Chondrocyte (in vitro differentiated cells): Measurements from ENCODE around the gene SPEG. TPM values are rescaled to one million over a fixed set of nuclear protein-coding genes. Genes with fewer than 3 reads are reported as not detected.

Experiments used
- DNase-seq: peaks from one replicate; pipeline ENCODE4 v3.0.0; 2021; ENCODE audit warnings: mixed read lengths, low spot score
- H3K27ac Mint-ChIP-seq: one replicate; pipeline ENCODE4 v1.8.0; 2021; ENCODE audit warnings: mild to moderate bottlenecking, moderate library complexity, mixed read lengths; ENCODE audit not compliant: unreplicated experiment
- H3K27me3 Mint-ChIP-seq: 2 replicates; pipeline ENCODE4 v1.8.0; 2021; ENCODE audit warnings: low read depth, mixed read lengths
- H3K36me3 Mint-ChIP-seq: 2 replicates; pipeline ENCODE4 v1.8.0; 2021; ENCODE audit warnings: low read depth, mixed read lengths
- H3K4me1 Mint-ChIP-seq: 2 replicates; pipeline ENCODE4 v1.8.0; 2021; ENCODE audit warnings: low read depth, mild to moderate bottlenecking, mixed read lengths
- H3K4me3 Mint-ChIP-seq: one replicate; pipeline ENCODE4 v1.8.0; 2021; ENCODE audit warnings: mild to moderate bottlenecking, moderate library complexity, mixed read lengths; ENCODE audit not compliant: unreplicated experiment
- H3K9me3 Mint-ChIP-seq: 2 replicates; pipeline ENCODE4 v1.8.0; 2021; ENCODE audit warnings: low read depth, mixed read lengths
- total RNA-seq: library from RNA; stranded (reverse); gene quantifications from 3 replicates; pipeline ENCODE4 v1.2.1, GENCODE V29; 2021
- TF ChIP-seq, protein P1 (sequence below): fragments of 200-600 bp; sonication (generic); IDR thresholded peaks from 2 replicates; pipeline ENCODE4 v1.5.0; 2021; ENCODE audit warnings: antibody characterized with exemption, mild to moderate bottlenecking, moderate library complexity

SPEG gene
- total RNA-seq, 1 donor from 2014 or later, result 94.9 TPM

DNA sequence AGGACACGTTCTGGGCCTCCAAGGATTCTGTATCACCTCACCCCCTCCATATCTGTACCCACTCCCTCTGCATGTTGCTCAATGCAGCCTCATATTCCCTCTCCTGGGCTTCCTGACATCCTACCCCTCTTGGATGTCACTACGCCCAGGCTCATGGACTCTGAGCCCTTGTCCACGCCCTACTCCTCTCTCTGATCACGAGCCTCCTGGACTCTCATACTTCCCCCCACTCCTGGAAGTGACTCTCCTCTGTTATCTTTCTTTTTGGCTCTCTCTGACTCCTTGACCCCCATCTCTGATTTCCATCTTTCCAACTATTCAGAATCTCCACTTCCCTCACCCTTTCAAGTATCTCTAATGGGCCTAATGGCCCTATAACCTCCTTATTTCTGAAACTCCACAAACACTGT, 111.3 kb downstream of the SPEG start:
- DNase-seq, result no peak
- Mint-ChIP-seq H3K9me3 (no peaks in the 10 kb centered on the region), H3K4me3 (no peak overlapping the region), H3K36me3 (peaks cover 17% of the 10 kb centered on the region), H3K27ac (no peak overlapping the region), H3K27me3 (no peaks in the 10 kb centered on the region), H3K4me1 (peaks cover 29% of the 10 kb centered on the region)
- TF ChIP-seq, protein P1, sequence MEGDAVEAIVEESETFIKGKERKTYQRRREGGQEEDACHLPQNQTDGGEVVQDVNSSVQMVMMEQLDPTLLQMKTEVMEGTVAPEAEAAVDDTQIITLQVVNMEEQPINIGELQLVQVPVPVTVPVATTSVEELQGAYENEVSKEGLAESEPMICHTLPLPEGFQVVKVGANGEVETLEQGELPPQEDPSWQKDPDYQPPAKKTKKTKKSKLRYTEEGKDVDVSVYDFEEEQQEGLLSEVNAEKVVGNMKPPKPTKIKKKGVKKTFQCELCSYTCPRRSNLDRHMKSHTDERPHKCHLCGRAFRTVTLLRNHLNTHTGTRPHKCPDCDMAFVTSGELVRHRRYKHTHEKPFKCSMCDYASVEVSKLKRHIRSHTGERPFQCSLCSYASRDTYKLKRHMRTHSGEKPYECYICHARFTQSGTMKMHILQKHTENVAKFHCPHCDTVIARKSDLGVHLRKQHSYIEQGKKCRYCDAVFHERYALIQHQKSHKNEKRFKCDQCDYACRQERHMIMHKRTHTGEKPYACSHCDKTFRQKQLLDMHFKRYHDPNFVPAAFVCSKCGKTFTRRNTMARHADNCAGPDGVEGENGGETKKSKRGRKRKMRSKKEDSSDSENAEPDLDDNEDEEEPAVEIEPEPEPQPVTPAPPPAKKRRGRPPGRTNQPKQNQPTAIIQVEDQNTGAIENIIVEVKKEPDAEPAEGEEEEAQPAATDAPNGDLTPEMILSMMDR, result no peak

DNA sequence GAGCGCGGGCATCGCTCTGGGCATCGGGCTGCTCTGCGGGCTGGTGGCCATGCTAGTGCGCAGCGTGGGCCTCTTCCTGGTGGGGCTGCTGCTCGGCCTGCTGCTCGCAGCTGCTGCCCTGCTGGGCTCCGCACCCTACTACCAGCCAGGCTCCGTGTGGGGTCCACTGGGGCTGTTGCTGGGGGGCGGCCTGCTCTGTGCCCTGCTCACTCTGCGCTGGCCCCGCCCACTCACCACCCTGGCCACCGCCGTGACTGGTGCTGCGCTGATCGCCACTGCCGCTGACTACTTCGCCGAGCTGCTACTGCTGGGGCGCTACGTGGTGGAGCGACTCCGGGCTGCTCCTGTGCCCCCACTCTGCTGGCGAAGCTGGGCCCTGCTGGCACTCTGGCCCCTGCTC, 113.0 kb downstream of the SPEG start:
- Mint-ChIP-seq H3K36me3 (peaks cover 11% of the 10 kb centered on the region), H3K4me1 (peaks cover 21% of the 10 kb centered on the region), H3K4me3 (no peak overlapping the region), H3K9me3 (no peaks in the 10 kb centered on the region), H3K27me3 (no peaks in the 10 kb centered on the region), H3K27ac (no peak overlapping the region)
- TF ChIP-seq, protein P1, result no peak
- DNase-seq, result peak; percentile 92

Other genes with a start within 250 kb of the SPEG start
- gene ZFAND2B, start 228.1 kb upstream of the SPEG start, total RNA-seq, result 28.6 to 29.8 TPM (median 29.3 TPM) in 3 replicates
- 27.1 to 39.0 TPM (median 27.4 TPM) in 3 replicates for gene ABCB6, start 215.9 kb upstream of the SPEG start, total RNA-seq
- gene ATG9A, start 205.2 kb upstream of the SPEG start, total RNA-seq, result 75.2 to 82.8 TPM (median 75.5 TPM) in 3 replicates
- gene ANKZF1, start 205.0 kb upstream of the SPEG start, total RNA-seq, result 27.9 to 38.0 TPM (median 35.9 TPM) in 3 replicates
- gene GLB1L, start 189.4 kb upstream of the SPEG start, total RNA-seq, result 2.9 to 7.3 TPM (median 3.0 TPM) in 3 replicates
- 24.4 to 32.0 TPM (median 25.9 TPM) in 3 replicates for gene STK16, start 189.4 kb upstream of the SPEG start, total RNA-seq
- gene TUBA4B, start 181.6 kb upstream of the SPEG start, total RNA-seq, result not detected in 3 replicates
- gene TUBA4A, start 180.9 kb upstream of the SPEG start, total RNA-seq, result 9.4 to 19.7 TPM (median 11.5 TPM) in 3 replicates
- gene DNAJB2, start 155.5 kb upstream of the SPEG start, total RNA-seq, result 50.7 to 55.6 TPM (median 55.0 TPM) in 3 replicates
- gene PTPRN, start 125.4 kb upstream of the SPEG start, total RNA-seq, result 0.67 to 0.87 TPM (median 0.80 TPM) in 3 replicates
- gene RESP18, start 102.1 kb upstream of the SPEG start, total RNA-seq, result not detected in 3 replicates
- gene DNPEP, start 46.9 kb upstream of the SPEG start, total RNA-seq, result 42.3 to 47.9 TPM (median 43.5 TPM) in 3 replicates
- gene DES, start 16.5 kb upstream of the SPEG start, total RNA-seq, result 0.70 to 19.8 TPM (median 15.5 TPM) in 3 replicates
- gene GMPPA, start 64.0 kb downstream of the SPEG start, total RNA-seq, result 60.9 to 72.4 TPM (median 62.1 TPM) in 3 replicates
- 0.15 TPM in 2 of 3 replicates, not detected in the other for gene ASIC4, start 79.6 kb downstream of the SPEG start, total RNA-seq
- gene CHPF, start 109.0 kb downstream of the SPEG start, total RNA-seq, result 273 to 276 TPM (median 273 TPM) in 3 replicates
- 3.6 to 6.1 TPM (median 4.8 TPM) in 3 replicates for gene TMEM198, start 109.2 kb downstream of the SPEG start, total RNA-seq
- gene OBSL1, start 136.7 kb downstream of the SPEG start, total RNA-seq, result 103 to 143 TPM (median 111 TPM) in 3 replicates
- gene INHA, start 137.5 kb downstream of the SPEG start, total RNA-seq, result 1.0 to 2.7 TPM (median 1.7 TPM) in 3 replicates
- 25.5 to 31.9 TPM (median 28.5 TPM) in 3 replicates for gene STK11IP, start 163.0 kb downstream of the SPEG start, total RNA-seq
- 9.7 to 17.2 TPM (median 17.2 TPM) in 3 replicates for gene SLC4A3, start 192.8 kb downstream of the SPEG start, total RNA-seq